NT2/D1 (cell line): ENCODE results near the gene SCAP.

ENCODE experiments used
- DNase-seq: peaks from one replicate; pipeline ENCODE4 v3.0.0-alpha.2; 2011; ENCODE audit warnings: low read depth, low spot score
- H3K27me3 ChIP-seq: 2 replicates; pipeline ENCODE4 v1.6.0; 2011; ENCODE audit warnings: mild to moderate bottlenecking; ENCODE audit not compliant: insufficient read length, insufficient read depth
- H3K36me3 ChIP-seq: 2 replicates; pipeline ENCODE4 v1.6.1; 2011; ENCODE audit warnings: mild to moderate bottlenecking, low read length, mixed read lengths; ENCODE audit not compliant: insufficient read depth, insufficient read length
- H3K4me1 ChIP-seq: 2 replicates; pipeline ENCODE4 v1.5.1; 2011; ENCODE audit not compliant: insufficient read depth, insufficient read length
- H3K4me3 ChIP-seq: 2 replicates; pipeline ENCODE4 v1.5.1; 2011; ENCODE audit warnings: low read depth; ENCODE audit not compliant: insufficient read length
- H3K9ac ChIP-seq: 2 replicates; pipeline ENCODE4 v1.6.0; 2011; ENCODE audit warnings: low read depth; ENCODE audit not compliant: insufficient read length
- H3K9me3 ChIP-seq: 2 replicates; pipeline ENCODE4 v1.5.1; 2011; ENCODE audit warnings: mild to moderate bottlenecking, low read length; ENCODE audit not compliant: insufficient read depth
- SUZ12 ChIP-seq: IDR thresholded peaks from 2 replicates; pipeline ENCODE4 v1.6.1; 2011; ENCODE audit not compliant: insufficient read length, insufficient read depth; ENCODE audit errors: extremely low read depth
- YY1 ChIP-seq: IDR thresholded peaks from 2 replicates; pipeline ENCODE4 v1.6.1; 2011; ENCODE audit not compliant: insufficient read length, insufficient read depth
- ZNF274 ChIP-seq: IDR thresholded peaks from 2 replicates; pipeline ENCODE4 v1.6.1; 2011; ENCODE audit warnings: mild to moderate bottlenecking, low read depth, low read length

Gene SCAP

DNA sequence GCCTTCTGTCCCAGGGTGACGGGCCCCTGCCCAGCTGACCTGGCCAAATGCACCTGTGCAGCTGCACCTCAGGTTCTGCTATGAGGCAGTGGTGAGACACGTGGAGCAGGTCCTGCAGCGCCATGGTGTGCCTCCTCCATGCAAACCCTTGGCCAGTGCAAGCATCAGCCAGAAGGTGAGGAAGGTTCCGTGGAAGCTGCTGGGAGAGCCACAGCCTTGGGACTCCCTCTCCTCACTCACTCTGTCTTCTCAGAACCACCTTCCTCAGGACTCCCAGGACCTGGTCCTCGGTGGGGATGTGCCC is 63.3 kb downstream of the SCAP start:
- H3K36me3 ChIP-seq = peaks cover 90% of the 10 kb centered on the region
- H3K4me3 ChIP-seq = no peak overlapping the region
- no peak overlapping the region for H3K9ac ChIP-seq

DNA sequence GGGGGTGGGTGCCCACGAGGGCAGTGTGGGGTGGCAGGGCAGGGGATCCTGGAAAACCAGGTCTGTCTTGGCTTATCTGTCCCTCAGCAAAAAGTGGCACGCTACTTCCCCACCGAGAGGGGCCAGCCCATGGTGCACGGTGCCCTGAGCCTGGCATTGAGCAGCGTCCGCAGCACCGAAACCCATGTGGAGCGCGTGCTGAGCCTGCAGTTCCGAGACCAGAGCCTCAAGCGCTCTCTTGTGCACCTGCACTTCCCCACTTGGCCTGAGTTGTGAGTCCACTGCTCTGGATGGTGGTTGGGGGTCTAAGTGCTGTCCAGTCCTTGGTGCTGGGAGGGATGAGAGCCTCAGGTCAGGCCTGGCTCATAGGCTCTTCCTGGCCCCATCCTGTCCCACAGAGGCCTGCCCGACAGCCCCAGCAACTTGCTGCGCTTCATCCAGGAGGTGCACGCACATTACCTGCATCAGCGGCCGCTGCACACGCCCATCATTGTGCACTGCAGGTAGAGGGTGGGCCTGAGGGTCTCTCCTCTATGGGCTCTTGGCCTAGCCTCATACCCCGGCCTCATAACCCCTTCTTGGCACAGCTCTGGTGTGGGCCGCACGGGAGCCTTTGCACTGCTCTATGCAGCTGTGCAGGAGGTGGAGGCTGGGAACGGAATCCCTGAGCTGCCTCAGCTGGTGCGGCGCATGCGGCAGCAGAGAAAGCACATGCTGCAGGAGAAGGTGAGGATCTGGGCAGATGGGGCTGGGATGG is 63.9 kb downstream of the SCAP start:
- no peak for DNase-seq
- TF ChIP-seq YY1 (no peak), SUZ12 (no peak), ZNF274 (no peak)
- no peak overlapping the region for H3K9ac ChIP-seq
- H3K4me1 ChIP-seq = no peaks in the 10 kb centered on the region
- peaks cover 90% of the 10 kb centered on the region for H3K36me3 ChIP-seq
- H3K9me3 ChIP-seq = peaks cover 1% of the 10 kb centered on the region; the same call in 1 of the 2 replicates
- no peaks in the 10 kb centered on the region for H3K27me3 ChIP-seq
- H3K4me3 ChIP-seq = no peak overlapping the region

More for the DNA sequence above, 63.3 kb downstream of the SCAP start:
- TF ChIP-seq YY1 (no peak), SUZ12 (no peak), ZNF274 (no peak)
- peaks cover 7% of the 10 kb centered on the region; the same call in 1 of the 2 replicates for H3K9me3 ChIP-seq
- no peaks in the 10 kb centered on the region for H3K27me3 ChIP-seq
- no peak for DNase-seq
- H3K4me1 ChIP-seq = no peaks in the 10 kb centered on the region

DNA sequence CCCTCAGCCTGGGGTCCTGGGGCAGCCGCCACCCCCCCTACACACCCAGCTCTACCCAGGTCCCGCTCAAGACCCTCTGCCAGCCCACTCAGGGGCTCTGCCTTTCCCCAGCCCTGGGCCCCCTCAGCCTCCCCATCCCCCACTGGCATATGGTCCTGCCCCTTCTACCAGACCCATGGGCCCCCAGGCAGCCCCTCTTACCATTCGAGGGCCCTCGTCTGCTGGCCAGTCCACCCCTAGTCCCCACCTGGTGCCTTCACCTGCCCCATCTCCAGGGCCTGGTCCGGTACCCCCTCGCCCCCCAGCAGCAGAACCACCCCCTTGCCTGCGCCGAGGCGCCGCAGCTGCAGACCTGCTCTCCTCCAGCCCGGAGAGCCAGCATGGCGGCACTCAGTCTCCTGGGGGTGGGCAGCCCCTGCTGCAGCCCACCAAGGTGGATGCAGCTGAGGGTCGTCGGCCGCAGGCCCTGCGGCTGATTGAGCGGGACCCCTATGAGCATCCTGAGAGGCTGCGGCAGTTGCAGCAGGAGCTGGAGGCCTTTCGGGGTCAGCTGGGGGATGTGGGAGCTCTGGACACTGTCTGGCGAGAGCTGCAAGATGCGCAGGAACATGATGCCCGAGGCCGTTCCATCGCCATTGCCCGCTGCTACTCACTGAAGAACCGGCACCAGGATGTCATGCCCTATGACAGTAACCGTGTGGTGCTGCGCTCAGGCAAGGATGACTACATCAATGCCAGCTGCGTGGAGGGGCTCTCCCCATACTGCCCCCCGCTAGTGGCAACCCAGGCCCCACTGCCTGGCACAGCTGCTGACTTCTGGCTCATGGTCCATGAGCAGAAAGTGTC is 64.7 kb downstream of the SCAP start:
- TF ChIP-seq SUZ12 (no peak), ZNF274 (no peak), YY1 (no peak)
- H3K4me1 ChIP-seq = no peaks in the 10 kb centered on the region
- H3K27me3 ChIP-seq = no peaks in the 10 kb centered on the region
- no peak for DNase-seq
- no peaks in the 10 kb centered on the region for H3K9me3 ChIP-seq
- H3K4me3 ChIP-seq = no peak overlapping the region
- peaks cover 93% of the 10 kb centered on the region for H3K36me3 ChIP-seq
- H3K9ac ChIP-seq = no peak overlapping the region

DNA sequence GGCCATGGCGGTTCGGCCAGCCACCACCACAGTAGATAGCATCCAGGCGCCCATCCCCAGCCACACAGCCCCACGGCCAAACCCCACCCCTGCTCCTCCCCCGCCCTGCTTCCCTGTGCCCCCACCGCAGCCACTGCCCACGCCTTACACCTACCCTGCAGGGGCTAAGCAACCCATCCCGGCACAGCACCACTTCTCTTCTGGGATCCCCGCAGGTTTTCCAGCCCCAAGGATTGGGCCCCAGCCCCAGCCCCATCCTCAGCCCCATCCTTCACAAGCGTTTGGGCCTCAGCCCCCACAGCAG is 65.4 kb downstream of the SCAP start:
- no peak overlapping the region for H3K4me3 ChIP-seq
- peaks cover 93% of the 10 kb centered on the region for H3K36me3 ChIP-seq
- H3K27me3 ChIP-seq = no peaks in the 10 kb centered on the region
- DNase-seq = no peak
- H3K9ac ChIP-seq = no peak overlapping the region
- no peaks in the 10 kb centered on the region for H3K9me3 ChIP-seq
- TF ChIP-seq SUZ12 (no peak), ZNF274 (no peak), YY1 (no peak)
- no peaks in the 10 kb centered on the region for H3K4me1 ChIP-seq

DNA sequence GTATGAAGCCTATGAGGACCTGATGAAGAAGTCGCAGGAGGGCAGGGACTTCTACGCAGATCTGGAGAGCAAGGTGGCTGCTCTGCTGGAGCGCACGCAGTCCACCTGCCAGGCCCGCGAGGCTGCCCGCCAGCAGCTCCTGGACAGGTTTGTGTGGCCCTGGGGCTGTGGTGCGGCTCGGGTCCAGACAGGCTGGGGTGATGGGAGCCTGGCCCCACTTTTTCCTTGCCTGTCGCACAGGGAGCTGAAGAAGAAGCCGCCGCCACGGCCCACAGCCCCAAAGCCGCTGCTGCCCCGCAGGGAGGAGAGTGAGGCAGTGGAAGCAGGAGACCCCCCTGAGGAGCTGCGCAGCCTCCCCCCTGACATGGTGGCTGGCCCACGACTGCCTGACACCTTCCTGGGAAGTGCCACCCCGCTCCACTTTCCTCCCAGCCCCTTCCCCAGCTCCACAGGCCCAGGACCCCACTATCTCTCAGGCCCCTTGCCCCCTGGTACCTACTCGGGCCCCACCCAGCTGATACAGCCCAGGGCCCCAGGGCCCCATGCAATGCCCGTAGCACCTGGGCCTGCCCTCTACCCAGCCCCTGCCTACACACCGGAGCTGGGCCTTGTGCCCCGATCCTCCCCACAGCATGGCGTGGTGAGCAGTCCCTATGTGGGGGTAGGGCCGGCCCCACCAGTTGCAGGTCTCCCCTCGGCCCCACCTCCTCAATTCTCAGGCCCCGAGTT is 65.9 kb downstream of the SCAP start:
- Histone ChIP-seq H3K27me3 (no peaks in the 10 kb centered on the region), H3K4me3 (no peak overlapping the region), H3K9me3 (no peaks in the 10 kb centered on the region), H3K36me3 (peaks cover 90% of the 10 kb centered on the region), H3K9ac (no peak overlapping the region), H3K4me1 (peaks cover 4% of the 10 kb centered on the region)
- TF ChIP-seq SUZ12 = no peak
- TF ChIP-seq YY1 = no peak
- TF ChIP-seq ZNF274 = no peak
- no peak for DNase-seq

DNA sequence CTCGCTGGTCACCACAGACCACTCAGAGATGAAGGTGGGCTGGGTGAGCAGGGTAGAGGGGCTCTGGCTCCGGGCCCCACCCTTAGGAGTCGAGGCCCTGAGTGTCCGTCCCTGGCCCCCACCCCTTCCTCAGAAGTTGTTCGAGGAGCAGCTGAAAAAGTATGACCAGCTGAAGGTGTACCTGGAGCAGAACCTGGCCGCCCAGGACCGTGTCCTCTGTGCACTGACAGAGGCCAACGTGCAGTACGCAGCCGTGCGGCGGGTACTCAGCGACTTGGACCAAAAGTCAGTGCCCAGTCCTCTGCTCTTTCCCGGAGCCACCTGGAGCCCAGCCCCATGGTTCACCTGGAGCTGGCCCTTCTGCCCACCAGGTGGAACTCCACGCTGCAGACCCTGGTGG is 66.5 kb downstream of the SCAP start:
- H3K9me3 ChIP-seq = no peaks in the 10 kb centered on the region
- H3K27me3 ChIP-seq = no peaks in the 10 kb centered on the region
- H3K4me3 ChIP-seq = no peak overlapping the region
- H3K36me3 ChIP-seq = peaks cover 84% of the 10 kb centered on the region
- TF ChIP-seq SUZ12 (no peak), YY1 (no peak), ZNF274 (no peak)
- H3K9ac ChIP-seq = no peak overlapping the region
- H3K4me1 ChIP-seq = peaks cover 4% of the 10 kb centered on the region
- no peak for DNase-seq

DNA sequence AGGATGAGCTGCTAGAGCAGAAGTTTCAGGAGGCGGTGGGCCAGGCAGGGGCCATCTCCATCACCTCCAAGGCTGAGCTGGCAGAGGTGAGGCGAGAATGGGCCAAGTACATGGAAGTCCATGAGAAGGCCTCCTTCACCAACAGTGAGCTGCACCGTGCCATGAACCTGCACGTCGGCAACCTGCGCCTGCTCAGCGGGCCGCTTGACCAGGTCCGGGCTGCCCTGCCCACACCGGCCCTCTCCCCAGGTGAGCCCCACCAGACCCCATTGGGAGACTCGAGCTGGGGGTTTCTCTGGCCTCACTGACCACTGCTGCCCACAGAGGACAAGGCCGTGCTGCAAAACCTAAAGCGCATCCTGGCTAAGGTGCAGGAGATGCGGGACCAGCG is 66.9 kb downstream of the SCAP start:
- TF ChIP-seq YY1 = no peak
- TF ChIP-seq SUZ12 = no peak
- no peak for TF ChIP-seq ZNF274
- peaks cover 80% of the 10 kb centered on the region for H3K36me3 ChIP-seq
- H3K4me1 ChIP-seq = peaks cover 4% of the 10 kb centered on the region
- H3K9ac ChIP-seq = no peak overlapping the region
- H3K4me3 ChIP-seq = no peak overlapping the region
- no peak for DNase-seq
- H3K9me3 ChIP-seq = no peaks in the 10 kb centered on the region
- no peaks in the 10 kb centered on the region for H3K27me3 ChIP-seq
